GM19239 (cell line): ENCODE measurements around the gene RPUSD1.
"Not testable (repeated sequence)": the region's sequence is repeated elsewhere in the genome, so short reads cannot be mapped to it uniquely, and the experiment has no call there.

ENCODE experiments used
- DNase-seq: peaks from one replicate; pipeline ENCODE4 v3.0.0; 2011; ENCODE audit warnings: low spot score; ENCODE audit not compliant: insufficient read length
- FAIRE-seq: peaks from 2 replicates; lab custom pipeline; 2011; peaks lifted over from hg19 to GRCh38; lab: Jason Lieb, UNC

Gene RPUSD1

DNA sequence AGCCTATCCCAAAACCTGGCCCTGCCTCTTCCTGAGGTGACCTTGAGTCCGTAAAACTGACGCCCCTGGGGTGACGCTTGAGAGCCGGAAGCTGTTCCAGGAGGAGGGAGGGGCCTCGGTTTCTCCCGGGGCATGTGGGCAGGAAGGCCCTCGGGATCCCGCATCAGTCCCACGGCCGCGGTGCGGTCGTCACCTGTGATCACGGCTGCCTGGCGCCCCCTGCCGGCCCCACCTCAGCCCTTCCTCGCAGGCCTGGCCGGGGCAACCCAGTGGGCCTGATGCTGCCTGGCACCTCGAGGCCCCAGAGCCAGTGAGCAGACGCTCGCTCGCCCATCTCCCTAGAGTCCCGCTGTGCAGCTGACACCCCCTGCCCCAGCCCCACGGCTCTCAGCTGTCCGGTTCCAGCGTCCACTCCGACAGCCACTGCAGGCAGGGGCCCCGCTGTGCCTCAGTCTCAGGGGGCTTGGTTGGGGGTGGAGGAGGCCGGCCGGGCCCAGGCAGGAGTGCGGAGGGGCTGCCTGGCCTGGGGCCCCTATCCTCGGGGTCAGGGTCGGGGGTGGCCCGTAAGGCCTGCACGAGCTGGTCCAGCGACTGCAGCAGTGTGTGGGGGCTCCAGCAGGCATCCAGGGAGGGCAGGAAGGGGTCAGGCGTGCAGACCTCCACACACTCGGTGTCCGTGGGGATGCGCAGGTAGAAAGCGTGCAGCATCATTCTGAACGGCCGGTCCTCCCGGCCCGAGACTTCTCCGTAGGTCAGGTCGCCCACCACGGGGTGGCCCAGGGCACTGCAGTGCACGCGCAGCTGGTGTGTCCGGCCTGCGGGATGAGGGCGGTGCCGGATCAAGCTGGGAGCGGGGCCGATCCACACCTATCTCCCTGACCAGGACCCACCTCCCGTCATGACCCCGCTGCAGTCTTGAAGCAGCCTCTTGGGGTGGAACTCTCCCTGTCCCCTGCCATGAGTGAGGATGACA is 2.3 kb downstream of the RPUSD1 start:
- FAIRE-seq (peak; percentile 28), DNase-seq (no peak)

DNA sequence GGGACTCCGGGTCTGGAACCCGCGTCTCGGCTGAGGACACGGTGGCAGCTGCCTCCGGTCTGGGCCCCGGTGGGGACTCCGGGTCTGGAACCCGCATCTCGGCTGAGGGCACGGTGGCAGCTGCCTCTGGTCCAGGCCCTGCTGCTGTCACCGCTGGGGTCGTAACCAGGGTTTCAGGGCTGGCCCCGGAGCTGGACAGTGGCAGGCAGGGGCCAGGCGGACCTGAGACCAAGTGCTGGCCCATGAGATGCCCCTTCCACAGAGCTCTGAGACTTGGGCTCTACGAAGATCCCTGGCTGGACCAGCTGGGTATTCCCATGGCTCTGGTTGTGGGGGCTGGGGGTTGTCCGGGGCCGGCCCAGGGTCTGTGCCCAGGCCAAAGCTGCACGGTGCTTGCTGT is 3.8 kb downstream of the RPUSD1 start:
- FAIRE-seq: no peak

DNA sequence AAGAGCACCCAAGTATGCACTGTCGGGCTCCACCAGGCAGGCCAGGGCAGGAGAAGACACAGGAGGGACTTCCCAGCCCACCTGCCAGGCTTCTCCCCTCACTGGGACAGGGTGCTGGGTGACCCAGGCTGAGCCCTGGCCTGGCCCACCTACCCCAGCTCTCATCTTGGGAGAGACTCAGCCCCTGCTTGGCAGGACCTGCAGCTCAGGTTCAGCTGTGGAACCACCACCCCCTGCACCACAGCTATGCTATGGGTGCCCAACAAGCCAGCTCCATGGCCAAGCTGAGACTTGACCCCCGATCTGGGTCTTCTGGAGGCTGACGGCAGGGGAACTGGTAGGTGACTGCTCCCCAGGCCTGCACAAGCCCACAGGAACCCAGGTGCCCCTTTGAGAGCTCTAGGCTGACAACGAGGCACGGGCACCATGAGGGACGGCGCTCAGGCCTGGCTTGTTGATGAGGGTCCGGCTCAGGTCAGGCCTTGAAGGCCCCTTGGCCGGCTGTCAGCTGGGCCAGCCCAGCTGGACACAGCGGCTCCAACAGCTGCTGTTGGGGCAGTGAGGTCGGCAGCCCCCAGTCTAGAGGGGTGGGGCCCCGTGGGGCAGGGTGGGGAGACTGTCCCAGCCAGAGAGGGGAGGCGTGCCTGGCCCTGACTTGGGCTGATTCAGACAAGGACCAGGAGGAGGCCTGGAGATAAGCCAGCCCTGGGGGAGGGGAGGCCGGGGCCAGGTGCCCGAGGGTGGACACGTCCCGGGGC is 4.6 kb downstream of the RPUSD1 start:
- FAIRE-seq: no peak
- no peak for DNase-seq

More for the DNA sequence above, 3.8 kb downstream of the RPUSD1 start:
- DNase-seq: no peak

DNA sequence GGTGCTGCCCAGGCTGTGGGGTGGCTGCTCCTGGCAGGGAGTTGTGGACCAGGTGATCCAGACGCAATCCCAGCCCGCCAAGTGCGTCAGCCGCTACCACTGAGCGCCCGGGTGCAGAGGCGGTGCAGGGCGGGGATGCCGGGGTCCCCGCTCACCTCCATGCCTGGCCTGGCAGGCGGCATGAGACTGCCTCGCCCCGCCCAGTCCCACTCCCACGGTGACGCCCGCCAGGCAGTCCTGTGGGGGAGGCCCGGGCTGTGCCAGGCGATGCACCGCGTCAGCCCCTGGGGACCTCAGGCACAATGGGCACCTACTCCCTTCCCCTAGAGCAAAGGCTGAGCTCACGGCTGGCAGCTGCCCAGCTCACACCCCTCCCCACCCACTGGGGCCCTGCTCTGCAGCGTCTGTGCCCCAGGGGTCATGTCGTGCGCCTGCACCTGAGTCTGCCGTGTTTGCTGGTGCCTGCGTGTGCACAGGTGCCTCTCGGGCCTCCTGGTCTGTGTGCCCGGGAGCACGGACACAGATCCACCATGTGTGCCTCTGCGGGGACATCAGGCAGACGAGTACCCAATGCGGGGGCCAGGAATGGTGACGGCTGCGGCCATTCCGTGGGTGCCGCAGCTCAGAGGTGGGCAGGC is 5.3 kb downstream of the RPUSD1 start:
- DNase-seq (no peak), FAIRE-seq (no peak)

DNA sequence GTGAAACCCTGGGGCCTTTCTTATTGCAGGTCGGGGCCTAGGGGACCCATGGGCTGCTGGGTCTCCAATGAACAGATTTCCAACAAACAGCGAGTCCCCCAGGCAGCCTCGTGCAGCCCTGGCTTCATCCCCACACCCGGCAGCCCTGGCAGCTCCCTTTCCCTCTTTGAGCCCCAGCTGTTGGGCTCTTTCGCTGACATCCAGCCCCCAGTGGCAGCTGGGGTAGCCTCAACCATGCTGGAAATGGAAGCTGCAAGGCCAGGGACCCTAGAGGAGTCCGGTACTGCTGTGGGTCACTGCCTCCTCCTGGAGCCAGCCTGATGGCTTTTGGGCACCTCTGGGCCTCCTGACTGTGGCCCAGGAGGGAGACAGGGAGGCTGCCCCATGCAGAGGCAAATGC is 5.9 kb downstream of the RPUSD1 start:
- no peak for FAIRE-seq

DNA sequence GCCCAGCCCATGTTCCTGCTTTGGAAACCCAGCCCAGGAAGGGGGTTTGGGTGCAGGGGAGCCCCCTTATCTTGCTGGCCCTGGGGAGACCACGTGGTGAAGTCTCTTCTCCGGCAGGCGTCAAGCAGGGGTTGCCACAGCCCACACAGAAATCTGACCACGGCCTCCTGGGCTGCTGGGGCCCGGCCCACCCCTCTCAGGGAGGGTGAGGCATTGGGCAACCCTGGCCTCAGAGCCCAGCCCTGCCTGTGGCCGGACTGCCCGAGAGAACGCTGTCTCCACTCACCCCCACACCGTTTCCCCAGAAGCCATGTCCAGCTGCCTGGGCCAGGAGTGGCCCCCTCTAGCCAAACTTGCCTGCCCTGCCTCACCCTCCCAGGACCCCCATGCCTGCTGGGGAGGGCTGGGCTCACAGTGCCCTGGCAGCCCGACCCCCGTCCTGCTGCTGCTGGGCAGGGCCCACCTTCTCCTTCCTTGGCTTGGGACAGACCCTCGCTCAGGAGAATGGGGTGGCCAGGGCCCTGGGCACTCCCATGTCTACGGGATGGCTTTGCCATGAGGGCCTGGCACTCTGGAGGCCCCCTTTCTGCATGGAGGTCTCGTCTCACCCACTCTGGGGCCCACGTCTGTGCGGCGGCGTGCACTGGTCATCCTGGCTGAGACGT is 6.7 kb downstream of the RPUSD1 start:
- FAIRE-seq: no peak
- no peak for DNase-seq

More for the DNA sequence above, 5.9 kb downstream of the RPUSD1 start:
- no peak for DNase-seq

DNA sequence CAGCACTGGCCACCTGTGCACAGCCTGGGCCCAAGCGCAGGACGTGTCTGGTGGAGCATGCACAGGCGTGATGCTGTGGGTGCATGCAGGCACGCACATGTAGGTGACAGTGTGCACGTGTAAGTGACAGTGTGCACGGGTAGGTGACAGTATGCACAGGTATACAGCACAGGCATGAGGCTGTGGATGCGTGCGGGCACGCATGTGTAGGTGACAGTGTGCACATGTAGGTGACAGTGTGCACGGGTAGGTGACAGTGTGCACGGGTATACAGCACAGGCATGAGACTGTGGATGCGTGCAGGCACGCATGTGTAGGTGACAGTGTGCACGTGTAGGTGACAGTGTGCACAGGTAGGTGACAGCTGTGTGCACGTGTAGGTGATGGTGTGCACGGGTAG is 7.9 kb downstream of the RPUSD1 start:
- FAIRE-seq (no peak), DNase-seq (no peak)

DNA sequence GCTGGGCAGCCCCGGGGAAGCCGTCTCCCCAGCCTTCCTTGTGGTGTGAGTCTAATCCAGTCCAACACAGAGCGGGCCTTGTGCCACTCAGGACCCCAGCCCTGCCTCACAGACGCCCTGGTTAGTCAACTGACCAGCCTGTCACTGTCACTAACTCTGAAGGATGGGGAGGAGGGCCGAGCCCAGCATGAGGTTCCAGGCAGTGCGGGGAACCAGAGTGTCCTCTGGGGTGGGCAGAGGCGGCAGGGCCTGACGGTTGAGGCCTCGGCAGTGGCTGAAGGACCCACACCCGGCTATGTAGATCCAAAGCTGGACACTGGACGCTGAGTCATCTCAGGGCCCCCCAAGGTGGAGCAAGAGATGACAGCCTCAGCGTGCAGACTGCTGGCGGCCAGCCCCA is 8.6 kb downstream of the RPUSD1 start:
- FAIRE-seq: no peak
- no peak for DNase-seq

DNA sequence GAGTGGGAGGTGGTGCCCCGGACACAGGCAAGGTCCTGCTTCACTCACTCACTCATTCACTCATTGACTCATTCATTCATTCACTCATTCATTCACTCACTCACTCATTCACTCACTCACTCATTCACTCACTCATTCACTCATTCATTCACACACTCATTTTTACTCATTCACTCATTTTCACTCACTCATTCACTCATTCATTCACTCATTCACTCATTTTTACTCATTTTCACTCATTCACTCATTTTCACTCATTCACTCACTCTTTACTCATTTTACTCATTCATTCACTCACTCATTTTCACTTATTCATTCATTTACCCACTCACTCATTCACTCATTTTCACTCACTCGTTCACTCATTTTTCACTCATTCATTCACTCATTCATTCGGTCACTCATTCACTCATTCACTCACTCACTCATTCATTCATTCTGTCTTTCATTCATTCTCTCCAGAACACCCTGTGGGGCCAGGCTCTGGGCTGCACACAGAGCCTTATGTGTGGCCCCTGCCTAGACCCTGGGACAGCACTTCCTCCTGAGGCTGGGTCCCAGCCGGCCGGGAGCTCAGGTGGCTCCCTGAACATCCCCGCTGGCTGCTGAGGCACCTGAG is 9.2 kb downstream of the RPUSD1 start:
- DNase-seq: no peak
- FAIRE-seq: no peak

DNA sequence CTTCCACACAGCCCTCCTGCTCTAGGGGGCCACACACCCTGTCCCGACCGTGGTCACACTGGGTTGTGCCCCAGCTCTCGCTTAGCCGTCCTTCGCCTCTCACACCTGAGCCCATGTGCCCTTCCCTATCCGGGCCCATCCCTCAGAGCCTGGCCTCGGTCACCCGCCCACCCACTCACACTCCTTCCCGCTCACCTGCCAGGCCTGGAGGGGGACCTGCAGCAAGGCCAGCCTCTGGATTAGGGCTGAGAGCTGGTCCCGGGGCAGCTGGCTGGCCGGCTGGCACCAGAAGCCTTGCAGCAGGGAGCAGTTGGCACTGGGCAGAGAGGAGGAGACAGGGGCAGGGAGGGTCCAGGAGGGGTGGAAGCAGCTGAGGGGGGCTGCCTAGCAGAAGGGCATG is 9.7 kb downstream of the RPUSD1 start:
- FAIRE-seq: no peak

DNA sequence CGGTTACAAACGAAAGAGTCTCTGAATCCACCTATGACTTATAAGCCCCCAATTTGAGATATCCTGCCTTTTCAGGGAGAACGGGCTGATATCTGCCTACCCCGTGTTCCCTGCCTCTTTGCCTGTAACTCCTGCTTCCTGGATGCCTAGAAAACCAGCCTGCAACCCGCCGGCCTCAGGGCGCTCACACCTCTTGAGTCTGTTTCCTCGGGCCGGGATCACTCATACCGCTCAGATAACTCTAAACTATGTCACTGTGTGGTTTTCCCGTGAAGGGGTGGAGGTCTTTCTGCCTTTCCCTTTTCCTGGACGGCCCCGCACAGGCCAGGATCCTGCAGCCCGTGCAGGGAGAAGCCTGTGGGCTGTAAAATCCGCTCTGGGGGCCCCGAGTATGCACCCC is 10.4 kb downstream of the RPUSD1 start:
- FAIRE-seq (no peak), DNase-seq (no peak)

More for the DNA sequence above, 9.7 kb downstream of the RPUSD1 start:
- no peak for DNase-seq

DNA sequence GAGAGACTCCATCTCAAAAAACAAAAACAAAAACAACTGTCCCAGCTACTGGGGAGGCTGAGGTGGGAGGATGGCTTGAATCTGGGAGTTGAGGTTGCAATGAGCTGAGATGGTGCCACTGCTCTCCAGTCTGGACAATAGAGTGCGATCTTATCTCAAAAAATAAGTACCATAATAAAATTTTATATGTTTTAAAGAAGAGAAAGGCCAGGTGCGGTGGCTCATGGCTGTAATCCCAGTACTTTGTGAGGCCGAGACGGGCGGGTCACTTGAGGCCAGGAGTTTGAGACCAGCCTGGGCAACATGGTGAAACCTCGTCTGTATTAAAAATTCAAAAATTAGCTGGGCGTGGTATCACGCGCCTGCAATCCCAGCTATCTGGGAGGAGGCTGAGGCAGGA is 11.4 kb downstream of the RPUSD1 start:
- no peak for DNase-seq
- no peak for FAIRE-seq

DNA sequence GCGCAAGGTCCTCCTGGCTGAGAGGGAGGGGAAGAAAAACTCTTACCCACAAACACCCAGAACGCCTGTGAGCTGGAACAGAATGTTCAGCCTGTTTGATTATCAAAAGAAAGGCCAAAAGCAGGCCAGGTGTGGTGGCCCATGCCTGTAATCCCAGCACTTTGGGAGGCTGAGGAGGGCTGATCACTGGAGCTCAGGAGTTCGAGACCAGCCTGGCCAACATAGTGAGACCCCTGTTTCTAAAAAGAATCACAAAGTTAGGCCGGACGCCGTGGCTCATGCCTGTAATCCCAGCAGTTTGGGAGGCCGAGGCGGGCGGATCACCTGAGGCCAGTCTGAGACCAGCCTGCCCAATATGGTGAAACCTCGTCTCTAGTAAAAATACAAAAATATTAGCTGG is 11.9 kb downstream of the RPUSD1 start:
- not testable (repeated sequence) for FAIRE-seq, DNase-seq

DNA sequence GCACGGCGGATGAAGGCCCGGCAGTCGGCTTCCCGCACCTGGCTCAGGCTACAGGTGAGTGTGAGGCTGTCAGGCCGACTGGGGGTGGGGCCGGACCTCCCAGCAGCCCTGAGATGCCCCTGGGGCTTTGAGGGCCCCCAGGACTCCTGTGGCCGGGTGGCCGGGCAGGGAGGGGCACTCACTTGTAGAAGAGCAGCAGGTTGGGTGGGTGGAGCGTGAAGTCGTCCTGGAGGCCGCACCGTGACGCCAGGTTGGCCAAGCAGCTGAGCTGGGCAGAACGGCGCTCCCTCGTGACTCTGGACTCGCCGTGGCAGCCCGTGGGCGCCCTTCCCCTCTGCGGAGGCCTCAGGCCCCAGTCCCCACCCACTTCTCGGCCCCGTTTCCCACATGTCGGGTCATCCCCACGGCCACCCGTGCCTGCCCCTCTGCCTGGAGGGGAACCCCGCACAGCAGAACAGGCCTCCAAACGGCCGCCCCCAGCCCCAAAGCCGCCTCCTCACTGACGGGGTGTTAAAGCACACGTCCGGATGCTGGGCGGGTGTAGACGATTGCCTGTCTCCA is 12.9 kb downstream of the RPUSD1 start:
- no peak for FAIRE-seq
- DNase-seq: no peak

DNA sequence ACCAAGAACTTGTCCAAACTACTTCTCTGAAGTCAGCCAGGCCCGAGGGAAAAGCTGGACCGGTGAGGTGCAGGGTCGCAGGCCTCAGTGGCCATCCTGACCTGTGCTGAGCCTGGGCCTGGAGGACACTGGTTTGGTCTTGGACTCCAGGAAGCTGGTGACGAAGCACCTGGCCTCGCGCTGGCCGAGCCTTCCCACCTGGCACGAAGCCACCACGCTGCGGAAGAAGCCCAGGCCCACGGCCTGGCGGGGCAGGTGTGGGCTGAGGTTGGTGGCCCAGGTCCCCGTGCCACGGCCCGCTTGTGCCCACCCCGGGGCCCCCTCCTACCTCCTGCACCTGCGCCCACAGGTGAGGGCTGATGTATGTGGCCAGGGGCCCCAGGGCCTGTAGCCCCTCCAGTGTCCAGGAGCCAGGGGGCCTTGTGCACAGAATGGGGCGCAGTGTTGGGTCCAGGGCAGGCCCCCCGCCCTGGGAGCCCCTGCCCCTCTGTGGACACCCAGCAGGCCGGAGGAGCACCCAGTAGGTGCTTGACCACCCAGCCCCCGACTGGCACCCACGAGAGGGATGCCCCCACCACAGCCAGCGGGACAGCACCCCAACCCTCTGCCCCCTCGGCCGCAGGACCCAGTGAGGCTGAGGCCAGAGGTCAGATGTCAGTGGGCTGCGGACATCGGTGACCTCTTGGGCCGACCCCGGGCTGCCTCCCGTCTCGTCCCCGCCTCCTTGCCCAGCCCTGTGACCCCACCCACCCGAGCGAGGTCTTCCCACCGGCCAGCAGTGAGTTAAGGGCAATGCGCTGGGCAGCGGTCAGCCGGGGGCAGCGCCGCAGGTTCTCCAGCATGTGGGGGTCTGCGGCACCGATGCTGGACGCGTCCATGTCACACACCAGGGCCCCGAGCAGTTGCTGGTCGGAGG is 13.8 kb downstream of the RPUSD1 start:
- DNase-seq (no peak), FAIRE-seq (no peak)

DNA sequence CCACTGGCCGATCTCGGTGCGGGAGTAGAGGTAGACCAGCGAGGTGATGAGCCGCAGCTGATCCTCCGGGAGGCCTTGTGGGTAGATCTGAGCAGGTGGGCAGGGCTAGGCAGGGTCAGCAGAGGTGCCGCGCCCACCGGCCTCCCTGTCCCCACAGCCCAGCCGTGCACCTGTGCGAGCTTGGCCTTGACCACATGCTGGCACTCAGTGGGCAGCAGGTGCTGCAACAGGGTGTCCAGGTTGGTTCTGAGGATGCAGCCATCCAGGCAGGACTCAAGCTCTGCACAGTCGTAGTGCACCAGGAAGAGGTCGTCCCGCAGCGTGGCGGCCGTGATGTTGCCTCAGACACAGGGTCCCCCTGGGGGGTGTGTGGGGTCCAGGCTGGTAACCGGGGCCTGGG is 15.2 kb downstream of the RPUSD1 start:
- no peak for FAIRE-seq
- DNase-seq: no peak

DNA sequence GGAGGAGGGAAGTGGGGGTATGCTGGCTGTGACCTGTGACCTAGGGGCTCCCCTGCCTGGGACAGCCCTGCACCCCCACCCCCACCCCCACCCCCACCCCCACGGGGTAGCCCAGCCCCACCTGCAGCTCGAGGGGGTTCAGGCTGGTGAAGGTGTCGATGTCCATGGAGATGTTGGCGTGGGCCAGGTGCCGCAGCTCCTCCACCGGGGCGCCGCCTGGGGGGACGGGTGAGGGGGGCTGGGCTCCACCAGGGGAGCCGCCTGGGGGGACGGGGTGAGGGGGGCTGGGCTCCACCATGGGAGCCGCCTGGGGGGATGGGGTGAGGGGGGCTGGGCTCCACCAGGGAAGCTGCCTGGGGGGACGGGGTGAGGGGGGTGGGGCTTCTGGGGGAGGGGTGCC is 17.8 kb downstream of the RPUSD1 start:
- FAIRE-seq (no peak), DNase-seq (no peak)

DNA sequence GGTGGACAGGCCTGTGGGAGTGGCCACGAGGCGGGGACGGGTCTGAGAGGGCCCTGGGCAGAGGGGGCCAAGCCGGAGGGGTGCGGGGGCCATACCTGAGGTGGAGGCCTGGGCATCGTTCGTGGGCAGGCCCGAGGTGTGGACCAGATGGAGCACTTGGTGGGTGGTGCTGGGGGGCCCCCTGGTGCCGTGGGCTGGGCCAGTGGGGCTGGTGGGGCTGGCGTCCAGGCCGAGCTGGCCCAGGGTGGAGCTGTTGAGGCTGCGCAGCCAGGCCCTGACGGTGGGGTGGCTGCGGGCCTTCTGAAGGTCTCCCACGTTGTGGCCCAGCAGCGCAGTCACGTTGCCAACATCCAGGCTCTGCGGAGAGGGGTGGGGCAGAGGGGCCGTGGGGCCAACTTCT is 18.2 kb downstream of the RPUSD1 start:
- DNase-seq: no peak

More for the DNA sequence above, 18.2 kb downstream of the RPUSD1 start:
- no peak for FAIRE-seq
